Erythroblast (primary cell): Measurements from ENCODE around the gene ABCB7.

Experiments
- GATA1 ChIP-seq: IDR thresholded peaks from 2 replicates; pipeline ENCODE4 v1.6.1; 2011; ENCODE audit warnings: low read depth, mild to moderate bottlenecking, control low read depth, low read length, moderate library complexity
- POLR2A ChIP-seq: IDR thresholded peaks from 2 replicates; pipeline ENCODE4 v1.6.1; 2011; ENCODE audit warnings: mild to moderate bottlenecking, low read length

DNA sequence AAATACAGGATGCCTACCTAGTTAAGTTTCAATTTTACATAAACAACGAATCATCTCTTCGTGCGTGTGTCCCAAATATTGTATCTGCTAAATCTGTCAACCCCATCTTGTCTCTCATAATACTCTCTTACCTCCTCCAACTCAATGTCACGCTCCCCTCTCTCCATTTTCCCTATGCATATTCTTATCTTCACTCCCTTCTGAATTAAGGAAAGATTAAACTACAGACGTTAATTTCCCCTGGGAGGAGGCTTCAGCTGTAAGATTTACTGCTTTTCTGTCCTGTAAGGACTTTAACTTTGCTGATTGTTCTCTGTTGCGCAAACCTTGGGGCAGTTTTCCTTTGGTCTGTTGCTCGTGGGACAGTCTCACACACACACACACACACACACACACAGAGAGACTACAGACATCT lies 455 bp upstream of the ABCB7 start:
- no peak for TF ChIP-seq POLR2A
- TF ChIP-seq GATA1, result no peak
